NCI-H1417 treated with DMSO at 0.1 percent for 48 hours (cell line): ENCODE results near the gene TLCD5.

ENCODE experiments used
- DNase-seq: peaks from one replicate; lab custom pipeline; 2025; lab: John Stamatoyannopoulos, UW

TLCD5 gene

GRCh38 chr11:120324932-120325810 lies at the start of gene TLCD5:
TLCD5 (plus strand) TSS chr11:120325299; CDS start chr11:120327442, 2,143 bp downstream.
- peak; percentile 59 for DNase-seq

GRCh38 chr11:120279502-120279901 lies 45.6 kb upstream of the TLCD5 start:
- DNase-seq, result no peak

GRCh38 chr11:120280600-120281051 lies 44.5 kb upstream of the TLCD5 start:
- DNase-seq, result no peak

- no peak for DNase-seq
Observed at GRCh38 chr11:120281143-120281795, 43.8 kb upstream of the TLCD5 start.

GRCh38 chr11:120283124-120283523 lies 42.0 kb upstream of the TLCD5 start:
- DNase-seq, result no peak

GRCh38 chr11:120284272-120284671 lies 40.8 kb upstream of the TLCD5 start:
- no peak for DNase-seq

- no peak for DNase-seq
Observed at GRCh38 chr11:120285256-120285655, 39.8 kb upstream of the TLCD5 start.

- no peak for DNase-seq
Observed at GRCh38 chr11:120288021-120288420, 37.1 kb upstream of the TLCD5 start.

- DNase-seq, result no peak
Observed at GRCh38 chr11:120289426-120289825, 35.7 kb upstream of the TLCD5 start.

GRCh38 chr11:120290956-120291355 lies 34.1 kb upstream of the TLCD5 start:
- no peak for DNase-seq

GRCh38 chr11:120293038-120293800 lies 31.9 kb upstream of the TLCD5 start:
- no peak for DNase-seq

- DNase-seq, result no peak
Observed at GRCh38 chr11:120294096-120294495, 31.0 kb upstream of the TLCD5 start.

- DNase-seq, result no peak
Observed at GRCh38 chr11:120295099-120295498, 30.0 kb upstream of the TLCD5 start.

- DNase-seq, result no peak
Observed at GRCh38 chr11:120296554-120296953, 28.5 kb upstream of the TLCD5 start.

- DNase-seq, result no peak
Observed at GRCh38 chr11:120298461-120298860, 26.6 kb upstream of the TLCD5 start.

- DNase-seq, result no peak
Observed at GRCh38 chr11:120302001-120302805, 22.9 kb upstream of the TLCD5 start.

GRCh38 chr11:120303004-120303637 lies 22.0 kb upstream of the TLCD5 start:
- peak; percentile 22 for DNase-seq

GRCh38 chr11:120304526-120304925 lies 20.6 kb upstream of the TLCD5 start:
- no peak for DNase-seq

- DNase-seq, result no peak
Observed at GRCh38 chr11:120305286-120305685, 19.8 kb upstream of the TLCD5 start.

- DNase-seq, result no peak
Observed at GRCh38 chr11:120306519-120307242, 18.4 kb upstream of the TLCD5 start.
